Measurements from ENCODE around the gene NFAM1. TPM values are rescaled to one million over a fixed set of nuclear protein-coding genes. Genes with fewer than 3 reads are reported as not detected.

Gene NFAM1, protein sequence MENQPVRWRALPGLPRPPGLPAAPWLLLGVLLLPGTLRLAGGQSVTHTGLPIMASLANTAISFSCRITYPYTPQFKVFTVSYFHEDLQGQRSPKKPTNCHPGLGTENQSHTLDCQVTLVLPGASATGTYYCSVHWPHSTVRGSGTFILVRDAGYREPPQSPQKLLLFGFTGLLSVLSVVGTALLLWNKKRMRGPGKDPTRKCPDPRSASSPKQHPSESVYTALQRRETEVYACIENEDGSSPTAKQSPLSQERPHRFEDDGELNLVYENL
- total RNA-seq (2021) (2.4 and 3.8 TPM in 2 replicates), Bru-seq, nascent RNA (percentile 29 among the genes with signal in this experiment), BruChase-seq, experiment 1, labeled RNA remaining after a 2-hour chase (percentile 20 among the genes with signal in this experiment), BruChase-seq, experiment 2, labeled RNA remaining after a 6-hour chase (percentile 34 among the genes with signal in this experiment)
- long read RNA-seq, partial matches to known transcripts, result 1 of 2 reads
- long read RNA-seq, other reads (novel, unspliced or antisense), result 1 of 2 reads

DNA sequence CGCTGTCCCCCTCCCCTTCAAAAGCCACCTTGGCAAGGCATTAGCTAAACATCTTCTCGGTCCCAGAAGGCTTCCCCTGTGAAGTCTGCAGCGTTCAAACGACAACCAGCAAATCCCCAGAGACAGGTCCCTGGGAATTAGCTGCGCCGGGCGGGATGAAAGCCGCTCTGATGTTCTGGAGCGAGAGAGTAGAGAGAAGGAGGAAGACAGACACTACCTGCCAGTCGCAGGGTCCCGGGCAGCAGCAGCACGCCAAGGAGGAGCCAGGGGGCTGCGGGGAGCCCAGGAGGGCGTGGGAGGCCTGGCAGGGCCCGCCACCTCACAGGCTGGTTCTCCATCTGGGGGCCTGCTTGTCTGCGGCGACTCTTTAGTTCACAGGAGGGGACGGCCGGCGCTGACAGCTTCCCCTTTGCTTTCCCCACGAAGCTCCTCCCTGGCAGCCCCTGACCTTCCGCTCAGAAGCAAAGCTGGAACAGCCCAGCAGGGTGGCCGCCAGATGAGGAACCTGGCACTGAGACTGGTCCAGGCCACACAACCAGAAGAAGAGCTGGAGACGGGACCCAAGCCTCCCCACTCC is at the start of gene NFAM1:
Gene NFAM1 (minus strand): TSS at position 384 of the 577 bp plus-strand sequence. CDS start 46 bp downstream, at position 338.
- Histone ChIP-seq H3K27me3 (replicated peaks; ENCODE audit: insufficient read depth, low read depth, low read length, poor library complexity) (no peaks in the 10 kb centered on the region), H3K36me3 (ENCODE audit: insufficient read depth, low read length, poor library complexity, severe bottlenecking) (no peaks in the 10 kb centered on the region), H3K27ac (ENCODE audit: low read depth, low read length, poor library complexity, severe bottlenecking) (no peak within 1 kb of the TSS), H3K4me1 (ENCODE audit: insufficient read depth, low read length, poor library complexity, severe bottlenecking) (peaks cover 76% of the 10 kb centered on the region), H3K9me3 (ENCODE audit: low read depth, low read length, poor library complexity, severe bottlenecking) (no peaks in the 10 kb centered on the region), H3K4me3 (ENCODE audit: low read depth, low read length, poor library complexity, severe bottlenecking) (no peak within 1 kb of the TSS)
- intact Hi-C loops (cut with micrococcal nuclease; ENCODE audit: unreplicated experiment), result no loop called here
- TF ChIP-seq EZH2 (IDR thresholded peaks at IDR 0.05; ENCODE audit: borderline replicate concordance, low read depth, low read length, poor library complexity, severe bottlenecking), result no peak
- TF ChIP-seq, protein P1, sequence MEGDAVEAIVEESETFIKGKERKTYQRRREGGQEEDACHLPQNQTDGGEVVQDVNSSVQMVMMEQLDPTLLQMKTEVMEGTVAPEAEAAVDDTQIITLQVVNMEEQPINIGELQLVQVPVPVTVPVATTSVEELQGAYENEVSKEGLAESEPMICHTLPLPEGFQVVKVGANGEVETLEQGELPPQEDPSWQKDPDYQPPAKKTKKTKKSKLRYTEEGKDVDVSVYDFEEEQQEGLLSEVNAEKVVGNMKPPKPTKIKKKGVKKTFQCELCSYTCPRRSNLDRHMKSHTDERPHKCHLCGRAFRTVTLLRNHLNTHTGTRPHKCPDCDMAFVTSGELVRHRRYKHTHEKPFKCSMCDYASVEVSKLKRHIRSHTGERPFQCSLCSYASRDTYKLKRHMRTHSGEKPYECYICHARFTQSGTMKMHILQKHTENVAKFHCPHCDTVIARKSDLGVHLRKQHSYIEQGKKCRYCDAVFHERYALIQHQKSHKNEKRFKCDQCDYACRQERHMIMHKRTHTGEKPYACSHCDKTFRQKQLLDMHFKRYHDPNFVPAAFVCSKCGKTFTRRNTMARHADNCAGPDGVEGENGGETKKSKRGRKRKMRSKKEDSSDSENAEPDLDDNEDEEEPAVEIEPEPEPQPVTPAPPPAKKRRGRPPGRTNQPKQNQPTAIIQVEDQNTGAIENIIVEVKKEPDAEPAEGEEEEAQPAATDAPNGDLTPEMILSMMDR (conservative IDR thresholded peaks at IDR 0.05; ENCODE audit: low read depth, low read length), result no peak
- no TSS peak for BruUV-seq (replicated peaks)
- DNase-seq (ENCODE audit: low spot score), result peak; percentile 72
- CTCF ChIA-PET, result no interaction called here
- POLR2A ChIA-PET (ENCODE audit: low non-redundant PET), result interaction anchor here (0.7 kb wide), 1 partner anchor 20 kb away, joined by 5 read pairs; no protein-coding TSS in a partner anchor

- Histone ChIP-seq H3K4me1 (ENCODE audit: insufficient read depth, low read length, poor library complexity, severe bottlenecking) (peaks cover 3% of the 10 kb centered on the region), H3K27me3 (replicated peaks; ENCODE audit: insufficient read depth, low read depth, low read length, poor library complexity) (no peaks in the 10 kb centered on the region), H3K9me3 (ENCODE audit: low read depth, low read length, poor library complexity, severe bottlenecking) (no peaks in the 10 kb centered on the region), H3K27ac (ENCODE audit: low read depth, low read length, poor library complexity, severe bottlenecking) (no peak overlapping the region), H3K36me3 (ENCODE audit: insufficient read depth, low read length, poor library complexity, severe bottlenecking) (no peaks in the 10 kb centered on the region), H3K4me3 (ENCODE audit: low read depth, low read length, poor library complexity, severe bottlenecking) (no peak overlapping the region)
- BruUV-seq (replicated peaks), result no TSS peak
- intact Hi-C loops (cut with micrococcal nuclease; ENCODE audit: unreplicated experiment), result no loop called here
- ChIA-PET CTCF (interaction anchor here (0.8 kb wide), 1 partner anchor 382 kb away, joined by 3 read pairs; no protein-coding TSS in a partner anchor), POLR2A (ENCODE audit: low non-redundant PET) (no interaction called here)
- no peak for DNase-seq (ENCODE audit: low spot score)
- TF ChIP-seq, protein P1 (conservative IDR thresholded peaks at IDR 0.05; ENCODE audit: low read depth, low read length), result no peak
- TF ChIP-seq EZH2 (IDR thresholded peaks at IDR 0.05; ENCODE audit: borderline replicate concordance, low read depth, low read length, poor library complexity, severe bottlenecking), result no peak
Observed at GRCh38 chr22:42475122-42475521, 42.9 kb upstream of the NFAM1 start.

DNA sequence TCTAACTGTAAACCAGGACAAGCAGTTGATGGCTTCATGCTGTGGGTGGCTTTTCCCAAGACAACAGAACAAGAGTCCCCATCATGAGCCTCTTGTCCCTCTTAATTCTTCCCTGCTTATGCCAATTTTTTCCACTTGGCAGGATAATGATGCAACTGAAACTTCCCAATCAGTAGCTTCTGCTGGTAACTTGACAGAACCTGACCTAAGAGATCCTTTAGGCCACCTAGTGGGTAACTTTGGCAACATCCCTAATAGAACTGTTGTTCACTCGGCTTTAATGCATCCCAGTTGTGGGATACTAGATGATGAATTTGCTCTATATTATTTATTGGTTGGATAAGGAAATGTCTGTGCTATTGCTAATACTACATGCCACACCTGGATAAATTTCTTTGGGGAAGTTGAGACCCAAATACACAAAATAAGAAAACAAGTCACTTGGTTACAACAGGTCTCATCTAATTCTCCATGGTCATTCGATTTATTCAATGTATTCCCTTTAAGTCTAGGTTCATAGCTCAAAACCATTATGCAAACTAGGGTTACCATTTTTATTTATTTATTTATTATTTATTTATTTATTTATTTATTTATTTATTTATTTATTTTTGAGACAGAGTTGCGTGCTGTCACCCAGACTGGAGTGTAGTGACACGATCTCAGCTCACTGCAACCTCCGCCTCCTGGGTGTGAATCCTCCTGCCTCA is 41.4 kb upstream of the NFAM1 start:
- peaks cover 3% of the 10 kb centered on the region for H3K4me1 ChIP-seq (ENCODE audit: insufficient read depth, low read length, poor library complexity, severe bottlenecking)
- TF ChIP-seq, protein P1 (conservative IDR thresholded peaks at IDR 0.05; ENCODE audit: low read depth, low read length), result peak; percentile 76
- no peak for TF ChIP-seq EZH2 (IDR thresholded peaks at IDR 0.05; ENCODE audit: borderline replicate concordance, low read depth, low read length, poor library complexity, severe bottlenecking)
- intact Hi-C loops (cut with micrococcal nuclease; ENCODE audit: unreplicated experiment), result loop anchor here (1.0 kb wide), 1 partner anchor 304 kb away; no protein-coding TSS in a partner anchor
- no peaks in the 10 kb centered on the region for H3K27me3 ChIP-seq (replicated peaks; ENCODE audit: insufficient read depth, low read depth, low read length, poor library complexity)
- ChIA-PET POLR2A (ENCODE audit: low non-redundant PET) (no interaction called here), CTCF (interaction anchor here (0.7 to 1.5 kb wide), 6 partner anchors 29 to 505 kb away, joined by 3 to 7 read pairs (median 3); no protein-coding TSS in a partner anchor)
- no peaks in the 10 kb centered on the region for H3K36me3 ChIP-seq (ENCODE audit: insufficient read depth, low read length, poor library complexity, severe bottlenecking)
- no peak overlapping the region for H3K27ac ChIP-seq (ENCODE audit: low read depth, low read length, poor library complexity, severe bottlenecking)
- peak; percentile 80 for DNase-seq (ENCODE audit: low spot score)
- no peaks in the 10 kb centered on the region for H3K9me3 ChIP-seq (ENCODE audit: low read depth, low read length, poor library complexity, severe bottlenecking)
- no TSS peak for BruUV-seq (replicated peaks)
- no peak overlapping the region for H3K4me3 ChIP-seq (ENCODE audit: low read depth, low read length, poor library complexity, severe bottlenecking)

Data from A673 (cell line).